ENCODE results near the gene RARB. TPM values are rescaled to one million over a fixed set of nuclear protein-coding genes. Genes with fewer than 3 reads are reported as not detected.

Gene RARB
- total RNA-seq, 4 donors from 2014 or later = 0.34 to 1.6 (median 1.0) TPM

DNA sequence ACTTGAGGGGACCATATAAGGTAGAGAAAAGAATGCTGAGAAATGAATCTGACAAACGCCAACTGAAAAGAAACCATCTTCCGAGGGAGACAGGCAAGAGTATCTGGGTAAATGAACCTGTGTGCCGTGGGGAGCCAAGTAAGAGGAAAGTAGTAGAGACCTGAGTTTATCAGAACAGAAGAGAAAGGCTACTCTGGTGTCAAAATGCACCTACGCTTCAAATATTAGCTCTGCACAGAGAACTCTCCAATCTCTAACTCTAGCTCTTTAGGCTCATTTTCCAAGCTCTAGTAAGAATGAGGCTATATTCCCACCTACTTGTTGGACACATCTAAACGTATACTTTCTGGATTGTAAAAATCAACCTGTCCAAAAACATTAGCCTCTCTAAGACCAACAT lies 183.1 kb downstream of the RARB start:
- TF ChIP-seq, protein P1, sequence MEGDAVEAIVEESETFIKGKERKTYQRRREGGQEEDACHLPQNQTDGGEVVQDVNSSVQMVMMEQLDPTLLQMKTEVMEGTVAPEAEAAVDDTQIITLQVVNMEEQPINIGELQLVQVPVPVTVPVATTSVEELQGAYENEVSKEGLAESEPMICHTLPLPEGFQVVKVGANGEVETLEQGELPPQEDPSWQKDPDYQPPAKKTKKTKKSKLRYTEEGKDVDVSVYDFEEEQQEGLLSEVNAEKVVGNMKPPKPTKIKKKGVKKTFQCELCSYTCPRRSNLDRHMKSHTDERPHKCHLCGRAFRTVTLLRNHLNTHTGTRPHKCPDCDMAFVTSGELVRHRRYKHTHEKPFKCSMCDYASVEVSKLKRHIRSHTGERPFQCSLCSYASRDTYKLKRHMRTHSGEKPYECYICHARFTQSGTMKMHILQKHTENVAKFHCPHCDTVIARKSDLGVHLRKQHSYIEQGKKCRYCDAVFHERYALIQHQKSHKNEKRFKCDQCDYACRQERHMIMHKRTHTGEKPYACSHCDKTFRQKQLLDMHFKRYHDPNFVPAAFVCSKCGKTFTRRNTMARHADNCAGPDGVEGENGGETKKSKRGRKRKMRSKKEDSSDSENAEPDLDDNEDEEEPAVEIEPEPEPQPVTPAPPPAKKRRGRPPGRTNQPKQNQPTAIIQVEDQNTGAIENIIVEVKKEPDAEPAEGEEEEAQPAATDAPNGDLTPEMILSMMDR (IDR thresholded peaks at IDR 0.05; ENCODE audit: low read depth) = no peak

GRCh38 chr3:25618028-25618427 lies 190.0 kb downstream of the RARB start:
- TF ChIP-seq, protein P1 (IDR thresholded peaks at IDR 0.05; ENCODE audit: low read depth) = no peak

DNA sequence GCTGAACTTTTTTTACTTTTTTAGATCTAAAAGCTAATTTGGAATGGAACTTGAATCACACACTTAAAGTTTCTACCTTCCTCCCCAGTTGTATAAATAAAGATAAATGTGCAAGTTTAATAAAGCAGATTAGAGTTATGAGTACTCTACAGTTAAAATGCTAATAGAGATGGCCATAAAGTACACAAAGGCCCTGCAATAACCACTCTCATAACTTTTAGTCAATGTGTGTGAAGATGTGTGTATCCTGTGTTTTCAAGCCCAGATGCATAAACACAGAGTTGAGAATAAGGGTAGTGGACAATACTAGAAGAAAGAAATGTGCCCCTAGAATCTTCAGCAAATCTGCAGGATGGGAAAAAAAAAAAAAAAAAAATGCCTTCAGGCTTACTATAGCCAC lies 191.3 kb downstream of the RARB start:
- TF ChIP-seq, protein P1 (IDR thresholded peaks at IDR 0.05; ENCODE audit: low read depth) = no peak

DNA sequence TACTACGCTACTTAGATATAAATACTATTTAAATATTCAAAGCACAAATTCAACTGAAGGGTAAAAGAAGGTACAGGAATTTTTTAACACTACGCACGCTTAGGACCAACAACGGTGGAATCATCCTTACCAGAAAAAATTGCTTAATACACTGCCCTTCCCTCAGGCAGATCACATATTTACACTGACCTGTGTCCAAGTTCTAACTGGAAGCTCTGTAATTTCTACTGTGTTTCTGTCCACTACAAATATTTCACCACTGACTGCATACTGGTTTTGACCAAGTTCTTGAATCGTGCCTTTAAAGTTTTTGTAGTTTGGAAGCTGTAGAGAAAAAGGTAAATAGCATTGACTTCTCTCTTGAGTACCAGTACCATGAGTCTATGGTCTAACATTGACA lies 192.4 kb downstream of the RARB start:
- TF ChIP-seq, protein P1 (IDR thresholded peaks at IDR 0.05; ENCODE audit: low read depth) = no peak

- TF ChIP-seq, protein P1 (IDR thresholded peaks at IDR 0.05; ENCODE audit: low read depth) = no peak
Observed at GRCh38 chr3:25621087-25621486, 193.0 kb downstream of the RARB start.

DNA sequence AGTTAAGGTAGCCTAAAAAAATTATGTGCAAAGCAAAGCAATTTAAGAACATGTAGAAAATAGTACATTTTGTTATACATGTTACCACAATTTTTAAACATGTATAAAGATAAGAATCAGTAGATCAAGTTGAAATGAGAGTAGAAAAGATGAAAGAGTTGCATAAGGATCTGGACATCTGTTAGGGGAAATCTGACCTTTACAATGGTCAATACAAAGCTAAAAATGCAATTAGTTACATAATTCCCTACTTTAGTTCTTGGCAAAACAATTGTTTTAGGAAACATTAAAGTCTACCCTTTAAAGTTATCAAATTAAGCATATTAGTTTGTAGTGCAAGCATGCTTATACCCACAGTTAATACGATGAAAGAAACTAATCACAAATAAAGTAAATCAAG lies 203.9 kb downstream of the RARB start:
- TF ChIP-seq, protein P1 (IDR thresholded peaks at IDR 0.05; ENCODE audit: low read depth) = no peak

- TF ChIP-seq, protein P1 (IDR thresholded peaks at IDR 0.05; ENCODE audit: low read depth) = no peak
Observed at GRCh38 chr3:25633919-25634318, 205.9 kb downstream of the RARB start.

All from subcutaneous adipose tissue (tissue), 4 donors.